ENCODE data around the gene UVRAG.
"Not testable (repeated sequence)": the region's sequence is repeated elsewhere in the genome, so short reads cannot be mapped to it uniquely, and the experiment has no call there.

The UVRAG gene

DNA sequence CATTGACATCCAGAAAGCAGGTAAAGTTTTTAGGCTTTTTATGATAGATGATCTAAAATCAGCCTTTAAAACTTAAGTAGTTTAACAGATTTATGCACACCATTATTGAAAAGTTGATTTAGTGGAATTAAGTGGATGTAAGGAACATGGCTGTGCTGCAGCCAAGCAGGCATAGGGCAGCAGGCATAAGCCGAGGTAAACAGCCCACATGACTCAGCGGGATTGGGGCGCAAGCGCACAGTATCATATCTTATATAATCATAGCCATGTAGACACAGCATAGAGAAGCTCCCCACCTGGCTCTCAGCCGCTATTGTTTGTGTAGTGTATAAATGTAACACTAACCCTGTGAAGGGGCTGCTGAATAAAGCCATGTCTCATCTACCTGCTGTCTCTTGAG lies 233.8 kb downstream of the UVRAG start:
- peak in 1 of 2 donors; percentile 1 for DNase-seq (ENCODE audit: extremely low read depth in 1 of 2, low read depth in 1 of 2)

DNA sequence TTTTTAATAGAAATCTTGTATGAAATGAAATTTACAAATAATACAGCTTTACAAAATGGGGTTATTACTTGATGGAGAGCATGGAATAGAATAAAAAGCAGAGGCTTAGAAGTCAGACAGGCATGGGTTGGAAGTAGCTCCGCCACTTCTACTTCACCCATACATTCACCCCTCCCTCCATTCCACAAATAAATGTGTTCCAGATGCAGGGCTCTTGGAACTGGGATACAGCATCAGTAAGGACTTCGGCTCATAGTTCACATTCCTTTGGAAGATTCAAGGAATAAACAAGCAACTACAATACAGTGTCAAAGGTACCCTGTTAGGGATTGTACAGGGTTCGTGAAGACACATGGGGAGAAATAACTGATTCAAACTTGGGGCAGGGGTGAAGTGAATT lies 234.5 kb downstream of the UVRAG start:
- no peak for DNase-seq (ENCODE audit: extremely low read depth in 1 of 2, low read depth in 1 of 2)

DNA sequence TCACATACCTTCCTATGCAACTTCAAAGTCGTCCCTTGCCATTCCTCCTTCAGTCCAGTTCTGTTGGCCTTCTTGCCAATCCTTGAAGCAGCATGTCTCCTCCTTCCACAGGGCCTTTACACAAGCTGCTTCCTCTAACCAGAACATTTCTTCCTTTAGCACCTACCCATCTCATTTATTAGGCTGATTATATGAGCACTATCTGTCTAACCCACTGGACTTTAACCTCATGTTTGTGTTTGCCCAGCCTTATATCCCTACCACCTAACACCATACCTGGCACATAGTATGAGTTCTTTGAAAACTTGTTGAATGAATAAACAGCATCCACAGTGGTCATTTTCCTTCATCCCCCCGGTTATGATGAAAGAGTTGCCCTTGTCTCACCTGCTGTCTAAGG lies 236.9 kb downstream of the UVRAG start:
- DNase-seq (ENCODE audit: extremely low read depth in 1 of 2, low read depth in 1 of 2), result no peak

DNA sequence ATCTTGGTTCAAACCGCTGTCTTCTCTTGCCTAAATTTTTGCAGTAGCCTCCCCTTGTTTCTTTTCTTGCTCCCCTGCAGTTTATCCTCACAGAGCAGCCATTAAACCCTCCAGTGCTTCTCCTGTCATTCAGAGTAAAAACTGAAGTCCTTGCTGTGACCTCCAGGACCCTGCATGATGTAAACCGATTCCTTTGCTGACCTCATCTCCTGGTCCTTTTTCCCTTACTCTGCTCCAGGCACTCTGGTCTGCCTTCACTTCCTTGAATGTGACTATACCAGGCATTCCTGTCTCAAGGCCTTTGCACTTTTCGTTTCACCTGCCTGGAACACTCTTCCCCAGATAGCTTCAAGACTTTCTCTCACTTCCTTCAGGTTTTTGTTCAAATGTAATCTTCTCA lies 239.3 kb downstream of the UVRAG start:
- DNase-seq (ENCODE audit: extremely low read depth in 1 of 2, low read depth in 1 of 2), result no peak

DNA sequence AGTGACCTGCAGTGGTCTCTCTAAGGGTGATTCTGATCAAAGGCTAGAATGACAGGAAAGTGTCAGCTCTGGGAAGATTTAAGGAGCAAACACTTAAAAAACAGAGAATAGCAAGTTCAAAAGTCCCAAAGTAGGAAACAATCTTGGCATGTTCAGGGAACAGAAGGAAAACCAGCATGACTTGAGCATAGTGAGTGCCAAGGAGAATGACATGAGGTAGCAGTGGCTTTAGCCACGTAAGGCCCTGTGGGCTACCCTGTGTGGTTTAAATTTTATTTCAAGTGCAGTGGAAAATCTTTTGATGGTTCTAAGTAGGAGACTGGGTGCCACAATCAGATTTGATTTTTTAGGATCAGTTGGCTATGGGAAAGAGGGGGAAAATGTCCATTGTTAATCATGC lies 241.9 kb downstream of the UVRAG start:
- DNase-seq (ENCODE audit: extremely low read depth in 1 of 2, low read depth in 1 of 2), result no peak

DNA sequence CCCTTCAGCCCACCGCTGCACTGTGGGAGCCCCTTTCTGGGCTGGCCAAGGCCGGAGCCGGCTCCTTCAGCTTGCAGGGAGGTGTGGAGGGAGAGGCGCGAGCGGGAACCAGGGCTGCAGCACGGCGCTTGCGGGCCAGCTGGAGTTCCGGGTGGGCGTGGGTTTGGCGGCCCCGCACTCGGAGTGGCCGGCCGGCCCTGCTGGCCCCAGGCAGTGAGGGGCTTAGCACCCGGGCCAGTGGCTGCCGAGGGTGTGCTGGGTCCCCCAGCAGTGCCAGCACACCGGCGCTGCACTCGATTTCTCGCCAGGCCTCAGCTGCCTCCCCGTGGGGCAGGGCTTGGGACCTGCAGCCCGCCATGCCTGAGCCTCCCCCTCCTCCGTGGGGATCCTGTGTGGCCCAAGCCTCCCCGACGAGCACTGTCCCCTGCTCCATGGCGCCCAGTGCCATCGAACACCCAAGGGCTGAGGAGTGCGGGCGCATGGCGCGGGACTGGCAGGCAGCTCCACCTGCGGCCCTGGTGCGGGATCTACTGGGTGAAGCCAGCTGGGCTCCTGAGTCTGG lies 245.5 kb downstream of the UVRAG start:
- not testable (repeated sequence) for DNase-seq (ENCODE audit: extremely low read depth in 1 of 2, low read depth in 1 of 2)

DNA sequence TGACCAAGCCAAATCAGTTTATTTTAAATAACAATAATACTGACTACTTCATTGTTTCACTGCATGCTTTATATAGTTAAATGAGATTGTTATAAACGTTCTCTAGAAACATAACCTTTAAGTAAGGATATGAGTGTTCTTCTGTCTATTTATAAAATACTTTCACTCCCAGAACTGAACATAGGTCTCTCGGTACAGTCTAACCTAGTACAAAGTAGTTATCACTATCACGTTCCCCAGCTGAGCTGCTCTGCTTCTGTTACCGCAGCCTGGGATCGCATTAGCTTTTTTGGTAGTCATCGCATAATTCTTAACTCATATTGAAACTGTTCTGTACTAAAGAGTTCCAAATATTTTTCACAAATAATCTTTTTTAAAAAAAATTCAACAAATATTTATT lies 247.7 kb downstream of the UVRAG start:
- DNase-seq (ENCODE audit: extremely low read depth in 1 of 2, low read depth in 1 of 2), result no peak

DNA sequence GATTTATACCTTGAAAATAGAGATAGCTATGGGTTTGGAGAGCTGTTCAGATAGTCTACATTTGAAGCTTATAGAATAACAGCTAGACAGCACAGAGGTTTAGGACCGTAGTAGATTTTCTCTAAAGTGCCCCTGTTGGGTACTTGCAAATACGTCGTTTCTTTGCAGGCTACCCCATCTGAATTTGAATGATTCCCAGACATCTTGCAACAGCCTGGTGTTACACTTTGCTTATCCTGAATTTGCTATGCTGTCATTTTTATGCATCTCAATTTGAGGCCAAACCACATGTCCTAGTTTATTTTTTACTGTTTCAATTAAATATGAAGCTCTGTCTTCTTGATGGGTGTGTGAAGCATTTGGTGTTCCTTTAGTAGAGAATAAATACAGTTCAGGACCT lies 249.2 kb downstream of the UVRAG start:
- no peak for DNase-seq (ENCODE audit: extremely low read depth in 1 of 2, low read depth in 1 of 2)

DNA sequence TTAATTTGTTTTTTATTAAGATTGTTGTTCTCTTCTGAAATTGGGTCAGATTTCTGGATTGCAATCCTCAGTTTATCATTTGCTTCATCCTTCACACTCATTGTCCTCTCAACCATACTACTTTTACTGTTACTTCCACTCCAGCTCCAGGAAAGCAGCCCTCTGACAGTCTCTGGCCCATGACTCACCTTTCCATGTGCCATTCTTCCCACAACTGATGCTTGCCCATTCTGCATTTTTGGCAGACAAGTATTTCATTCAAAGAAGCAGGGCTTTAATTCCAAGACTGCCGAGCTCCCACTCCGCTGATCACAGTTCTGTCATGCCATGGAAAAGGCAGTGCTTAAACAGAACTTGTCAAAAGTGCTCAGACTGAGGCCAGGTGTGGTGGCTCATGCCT lies 252.1 kb downstream of the UVRAG start:
- DNase-seq (ENCODE audit: extremely low read depth in 1 of 2, low read depth in 1 of 2), result no peak

DNA sequence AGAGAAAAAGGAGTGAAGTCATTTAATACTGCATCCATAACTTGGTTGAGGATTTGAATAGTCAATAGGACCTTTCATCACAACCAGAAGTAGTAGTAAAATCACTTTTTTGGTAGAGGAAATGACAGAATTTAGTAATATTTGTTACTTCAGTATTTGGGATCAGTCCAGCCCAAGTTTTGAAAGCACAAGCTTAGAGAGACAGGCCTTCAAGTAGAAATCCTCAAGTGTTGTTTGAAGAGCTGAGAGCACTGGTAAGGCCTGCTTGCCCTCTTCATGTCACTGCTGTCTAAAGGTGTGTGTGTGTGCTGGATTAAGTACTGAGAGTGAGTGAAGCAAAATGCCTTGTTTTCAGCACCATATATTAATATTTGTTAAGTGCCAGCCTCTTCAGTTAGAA lies 254.0 kb downstream of the UVRAG start:
- DNase-seq (ENCODE audit: extremely low read depth in 1 of 2, low read depth in 1 of 2), result no peak

DNA sequence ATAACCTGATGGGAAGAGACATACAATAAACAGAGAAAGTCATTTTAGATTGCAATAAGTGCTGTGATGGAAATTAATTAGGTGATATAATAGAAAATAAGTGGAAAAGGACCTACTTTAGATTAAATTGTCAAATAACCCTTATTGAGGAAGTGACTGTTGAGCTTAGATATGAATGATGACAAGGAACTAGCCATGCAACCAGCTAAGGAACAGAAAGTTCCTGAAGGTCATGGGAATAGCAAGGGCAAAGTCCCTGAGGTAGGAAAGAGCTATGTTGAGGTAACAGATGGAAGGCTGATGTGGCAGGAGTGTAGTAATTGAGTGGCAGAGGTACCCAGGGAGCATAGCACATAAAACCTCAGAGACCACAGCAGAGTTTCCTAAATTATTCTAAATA lies 256.1 kb downstream of the UVRAG start:
- no peak for DNase-seq (ENCODE audit: extremely low read depth in 1 of 2, low read depth in 1 of 2)

DNA sequence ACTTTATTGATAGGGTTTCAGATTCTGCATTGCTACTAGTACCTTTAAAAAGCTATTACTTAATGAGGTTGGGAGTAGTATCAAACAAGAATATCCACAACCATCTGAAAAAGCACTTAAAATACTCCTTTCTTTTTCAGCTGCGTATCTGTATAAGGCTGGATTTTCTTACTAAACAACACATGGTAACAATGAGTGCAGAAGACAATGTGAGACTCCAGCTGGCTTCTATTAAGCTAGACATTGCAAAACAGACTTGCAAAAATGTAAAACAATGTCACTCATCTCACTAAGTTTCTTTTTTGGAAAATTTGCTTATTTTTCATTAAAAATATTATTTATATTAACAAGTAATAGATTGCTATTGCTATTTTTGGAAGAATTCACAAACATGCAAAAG lies 258.7 kb downstream of the UVRAG start:
- no peak for DNase-seq (ENCODE audit: extremely low read depth in 1 of 2, low read depth in 1 of 2)

DNA sequence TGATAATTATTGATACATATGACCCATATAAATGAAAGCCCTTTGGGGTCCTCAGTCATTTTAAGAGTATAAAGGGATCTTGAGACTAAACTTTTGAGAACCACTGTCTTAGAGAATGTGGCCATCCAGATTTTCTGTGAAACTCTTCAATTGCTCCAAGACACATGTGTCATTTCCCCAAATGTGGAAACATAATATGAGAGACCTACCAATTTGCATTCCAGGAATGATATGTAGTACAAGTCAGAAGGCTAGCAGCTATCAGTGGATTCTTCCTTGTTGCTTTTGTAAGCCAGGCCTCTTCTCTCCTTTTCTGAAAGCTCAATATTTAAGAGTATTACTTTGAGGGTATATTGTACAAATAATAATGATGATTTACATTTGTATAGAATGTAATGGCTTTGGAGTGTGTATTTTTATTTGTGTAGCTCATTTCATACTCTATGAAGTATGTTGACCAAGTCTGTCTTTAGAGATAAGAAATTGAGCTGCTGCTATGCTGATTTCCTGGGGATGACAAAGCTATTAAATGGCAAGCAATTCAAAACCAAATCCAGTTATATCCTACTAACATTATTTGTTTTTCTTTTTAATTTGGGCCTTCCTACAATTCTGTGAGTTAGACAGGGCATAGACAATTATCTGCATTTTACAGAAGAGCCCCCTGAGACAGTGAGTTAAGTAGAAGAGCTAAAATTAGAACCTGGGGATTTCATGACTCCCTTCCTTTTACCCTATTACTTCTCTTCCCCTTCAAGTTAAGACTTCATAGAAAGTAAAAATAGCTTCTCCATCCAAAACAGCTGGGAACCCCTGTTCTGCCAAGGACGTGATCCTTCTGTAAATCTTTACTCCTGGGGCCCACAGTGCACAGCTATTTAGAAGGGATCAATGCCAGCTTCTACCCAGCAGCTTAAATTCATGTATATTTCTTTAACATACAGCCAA lies 259.4 kb downstream of the UVRAG start:
- no peak for DNase-seq (ENCODE audit: extremely low read depth in 1 of 2, low read depth in 1 of 2)

DNA sequence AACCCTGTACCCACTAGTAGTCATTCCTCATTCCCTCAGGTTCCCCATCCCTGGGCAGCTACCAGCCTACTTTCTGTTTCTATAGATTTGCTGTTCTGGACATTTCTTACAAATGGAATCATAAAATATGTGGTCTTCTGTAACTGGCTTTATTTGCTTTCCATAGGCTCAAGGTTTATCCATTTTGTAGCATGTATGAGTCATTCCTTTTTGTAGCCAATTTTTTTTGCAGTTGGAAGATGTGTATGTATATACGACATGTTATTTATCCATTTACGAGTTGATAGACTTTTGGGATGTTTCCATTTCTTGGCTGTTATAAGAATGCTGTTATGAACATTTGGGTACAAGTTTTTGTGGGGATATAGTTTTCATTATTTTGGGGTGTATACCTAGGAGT lies 260.7 kb downstream of the UVRAG start:
- DNase-seq (ENCODE audit: extremely low read depth in 1 of 2, low read depth in 1 of 2), result no peak

DNA sequence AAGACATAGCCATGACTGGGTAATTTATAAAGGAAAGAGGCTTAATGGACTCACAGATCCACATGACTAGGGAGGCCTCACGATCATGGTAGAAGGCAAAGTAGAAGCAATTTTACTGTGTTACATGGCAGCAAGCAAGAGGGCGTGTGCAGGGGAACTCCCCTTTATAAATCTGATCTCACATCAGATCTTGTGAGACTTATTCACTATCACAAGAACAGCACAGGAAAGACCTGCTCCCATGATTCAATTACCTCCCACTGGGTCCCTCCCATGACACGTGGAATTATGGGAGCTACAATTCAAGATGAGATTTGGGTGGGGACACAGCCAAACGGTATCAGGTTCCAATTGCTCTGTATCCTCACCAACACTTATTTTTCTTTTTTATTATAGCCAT lies 261.2 kb downstream of the UVRAG start:
- DNase-seq (ENCODE audit: extremely low read depth in 1 of 2, low read depth in 1 of 2), result not testable (repeated sequence)

DNA sequence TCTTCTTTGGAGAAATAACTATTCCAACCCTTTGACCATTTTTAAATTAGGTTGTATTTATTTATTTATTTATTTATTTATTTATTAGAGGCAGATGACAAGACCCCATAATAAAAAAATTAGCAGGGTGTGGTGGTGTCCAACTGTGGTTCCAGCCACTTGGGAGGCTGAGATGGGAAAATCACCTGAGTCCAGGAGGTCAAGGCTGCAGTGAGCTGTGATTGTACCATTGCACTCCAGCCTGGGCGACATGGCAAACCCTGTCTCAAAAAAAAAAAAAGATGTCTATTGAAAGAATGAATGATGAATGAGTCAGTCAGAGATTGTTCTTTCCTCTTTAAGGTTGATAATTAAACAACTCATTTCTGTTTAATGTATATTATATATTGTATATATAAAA lies 261.7 kb downstream of the UVRAG start:
- no peak for DNase-seq (ENCODE audit: extremely low read depth in 1 of 2, low read depth in 1 of 2)

DNA sequence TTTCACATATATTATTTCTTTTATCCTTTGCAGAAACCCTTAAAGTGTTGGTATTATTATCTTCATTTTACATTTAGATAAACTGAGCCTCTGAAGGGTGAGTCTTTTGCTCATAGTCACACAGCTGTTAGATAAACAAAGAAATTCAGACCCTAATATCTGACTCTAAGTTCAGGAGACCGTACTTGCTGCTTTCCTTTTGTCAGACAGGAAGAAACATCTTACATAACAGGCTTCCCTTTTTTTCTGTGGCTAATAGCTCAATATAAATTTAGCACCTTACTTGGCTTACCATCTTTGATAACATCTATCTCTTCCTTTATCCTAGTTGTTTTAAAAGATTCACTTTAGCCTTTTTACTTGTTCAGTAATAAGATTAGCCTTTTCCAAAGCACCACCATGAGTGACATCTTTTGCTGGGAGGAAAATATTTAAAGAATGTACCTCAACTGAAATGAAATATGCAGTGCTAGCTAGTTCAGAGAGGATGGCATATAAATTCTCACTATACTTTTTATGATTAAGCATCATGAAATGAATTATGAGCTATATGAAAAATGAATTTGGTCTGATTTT lies 262.7 kb downstream of the UVRAG start:
- no peak for DNase-seq (ENCODE audit: extremely low read depth in 1 of 2, low read depth in 1 of 2)

DNA sequence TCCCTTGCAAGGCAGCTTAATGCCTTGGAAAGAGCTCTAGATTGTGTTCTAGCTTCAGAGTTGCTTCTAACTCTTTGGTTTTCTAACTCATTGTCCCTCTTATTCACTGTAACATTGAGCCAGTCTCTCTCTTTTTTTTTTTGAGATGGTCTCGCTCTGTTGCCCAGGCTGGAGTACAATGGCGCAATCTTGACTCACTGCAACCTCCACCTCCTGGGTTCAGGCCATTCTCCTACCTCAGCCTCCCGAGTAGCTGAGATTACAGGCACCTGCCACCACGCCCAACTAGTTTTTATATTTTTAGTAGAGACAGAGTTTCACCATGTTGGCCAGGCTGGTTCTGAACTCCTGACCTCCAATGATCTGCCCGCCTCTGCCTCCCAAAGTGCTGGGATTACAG lies 266.1 kb downstream of the UVRAG start:
- not testable (repeated sequence) for DNase-seq (ENCODE audit: extremely low read depth in 1 of 2, low read depth in 1 of 2)

DNA sequence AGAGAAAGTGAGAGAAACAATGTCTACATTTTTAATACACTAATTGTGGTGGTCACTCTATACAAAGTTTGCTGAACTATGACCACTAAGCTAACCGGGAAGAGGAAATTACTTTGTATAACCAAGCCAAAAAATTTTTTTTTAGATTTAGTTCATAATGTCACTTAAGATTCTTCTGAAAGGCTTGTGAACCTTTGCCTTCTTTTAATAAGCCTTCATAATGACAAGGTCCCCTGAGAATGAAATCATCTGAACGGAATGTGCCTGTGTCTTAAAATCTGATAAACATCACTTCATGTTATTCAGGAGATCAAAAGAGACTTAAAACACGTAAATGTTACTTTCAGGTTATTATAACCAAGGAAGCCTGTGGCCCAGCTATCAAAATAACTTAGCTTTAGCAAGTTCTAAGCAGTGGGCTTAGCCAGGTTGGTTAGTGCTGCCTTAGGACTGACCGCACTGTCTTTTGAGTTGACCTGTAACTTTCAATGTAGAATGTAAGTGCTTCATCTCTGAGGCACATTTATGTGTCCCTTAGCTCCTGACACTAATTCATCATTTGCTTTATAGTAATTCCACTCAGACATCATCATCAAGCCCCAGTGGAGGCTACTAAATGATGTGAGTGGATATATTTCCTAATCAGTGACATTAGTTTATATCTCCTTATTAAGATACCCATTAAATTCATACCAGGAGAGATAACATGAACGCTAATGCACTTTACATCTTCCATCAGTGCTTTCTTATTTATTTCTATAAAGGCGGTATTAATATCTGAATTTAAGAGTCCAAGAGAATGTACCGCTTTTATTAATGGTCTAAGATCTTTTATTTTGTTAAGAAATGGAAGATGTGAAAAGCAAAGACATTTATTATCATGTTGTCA lies 268.8 kb downstream of the UVRAG start:
- no peak for DNase-seq (ENCODE audit: extremely low read depth in 1 of 2, low read depth in 1 of 2)

DNA sequence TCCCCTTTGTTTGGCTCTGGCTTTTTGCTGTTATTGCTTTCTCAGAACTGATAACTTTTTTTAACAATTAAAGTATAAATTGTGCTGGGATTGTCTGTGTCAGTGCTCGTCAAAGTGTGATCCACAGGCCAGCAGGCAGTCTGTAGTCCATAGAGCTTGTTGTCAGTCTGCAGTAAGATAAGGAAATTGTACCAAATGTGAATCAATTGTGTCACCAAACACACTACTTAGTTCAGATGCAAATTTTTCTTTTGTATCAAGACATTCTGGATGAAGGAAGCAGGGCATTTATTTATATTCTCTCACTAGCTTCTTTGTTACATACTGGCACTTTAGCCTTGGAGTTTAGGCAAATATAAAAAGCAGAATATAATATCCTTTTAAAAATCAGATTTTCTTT lies 270.3 kb downstream of the UVRAG start:
- DNase-seq (ENCODE audit: extremely low read depth in 1 of 2, low read depth in 1 of 2), result no peak
